GM19467 (cell line): Measurements from ENCODE around the gene CAPZA2.
"Not testable (repeated sequence)": the region's sequence is repeated elsewhere in the genome, so short reads cannot be mapped to it uniquely, and the experiment has no call there.

Source experiments
- ATAC-seq: cut with Tn5 transposase; IDR thresholded peaks from one replicate; pipeline ENCODE4 v1.9.1; 2021; ENCODE audit warnings: mild to moderate bottlenecking, moderate library complexity; ENCODE audit not compliant: unreplicated experiment

The CAPZA2 gene

GRCh38 chr7:116912269-116912909, 50.0 kb downstream of the CAPZA2 start:
- no peak for ATAC-seq

GRCh38 chr7:116918704-116919103, 56.3 kb downstream of the CAPZA2 start:
- ATAC-seq: no peak

- ATAC-seq: no peak
Observed at GRCh38 chr7:116920359-116920758, 58.0 kb downstream of the CAPZA2 start.

GRCh38 chr7:116922545-116922944, 60.2 kb downstream of the CAPZA2 start:
- no peak for ATAC-seq

GRCh38 chr7:116924741-116925140, 62.4 kb downstream of the CAPZA2 start:
- no peak for ATAC-seq

GRCh38 chr7:116929021-116929420, 66.6 kb downstream of the CAPZA2 start:
- ATAC-seq: no peak

- no peak for ATAC-seq
Observed at GRCh38 chr7:116929914-116930913, 67.8 kb downstream of the CAPZA2 start.

- ATAC-seq: no peak
Observed at GRCh38 chr7:116932566-116932965, 70.2 kb downstream of the CAPZA2 start.

- no peak for ATAC-seq
Observed at GRCh38 chr7:116933465-116933864, 71.1 kb downstream of the CAPZA2 start.

GRCh38 chr7:116934580-116934979, 72.2 kb downstream of the CAPZA2 start:
- no peak for ATAC-seq

- ATAC-seq: not testable (repeated sequence)
Observed at GRCh38 chr7:116936844-116937243, 74.5 kb downstream of the CAPZA2 start.

- no peak for ATAC-seq
Observed at GRCh38 chr7:116938678-116939077, 76.3 kb downstream of the CAPZA2 start.

- ATAC-seq: no peak
Observed at GRCh38 chr7:116940689-116941370, 78.4 kb downstream of the CAPZA2 start.

GRCh38 chr7:116942504-116942903, 80.1 kb downstream of the CAPZA2 start:
- ATAC-seq: no peak

GRCh38 chr7:116948934-116949333, 86.5 kb downstream of the CAPZA2 start:
- ATAC-seq: no peak

- ATAC-seq: no peak
Observed at GRCh38 chr7:116949941-116950801, 87.8 kb downstream of the CAPZA2 start.

- no peak for ATAC-seq
Observed at GRCh38 chr7:116950889-116951351, 88.5 kb downstream of the CAPZA2 start.

GRCh38 chr7:116951366-116952292, 89.2 kb downstream of the CAPZA2 start:
- no peak for ATAC-seq

- no peak for ATAC-seq
Observed at GRCh38 chr7:116952635-116953371, 90.4 kb downstream of the CAPZA2 start.
